ENCODE results near the gene DUS1L.

DNA sequence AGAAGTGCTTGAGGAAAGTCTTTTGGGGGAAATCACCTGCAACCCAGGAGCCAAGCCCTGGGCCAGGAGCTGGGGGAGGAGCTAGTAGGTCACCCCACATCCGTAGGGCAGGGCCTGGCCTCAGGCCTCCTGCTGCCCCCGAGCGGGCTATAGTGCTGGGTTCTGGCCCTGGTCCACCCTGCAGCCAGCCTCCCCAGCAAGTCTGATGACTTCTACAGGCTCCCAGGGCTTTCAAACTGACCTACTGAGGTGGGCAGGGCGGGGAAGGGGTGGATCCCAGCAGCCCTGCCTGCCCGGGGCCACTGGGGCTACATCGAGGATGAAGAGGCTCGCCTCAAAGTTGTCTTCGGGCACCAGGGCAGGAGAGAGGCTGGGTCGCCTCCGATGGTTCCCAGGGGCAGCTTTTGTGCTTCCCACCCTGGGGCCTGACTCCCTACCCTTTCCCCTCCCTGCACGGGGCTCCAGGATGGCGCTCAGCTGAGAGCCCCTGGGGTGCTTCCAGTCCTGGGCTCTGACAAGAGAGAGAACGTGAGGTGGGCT, 47.9 kb downstream of the DUS1L start:
- TF ChIP-seq, protein P1, sequence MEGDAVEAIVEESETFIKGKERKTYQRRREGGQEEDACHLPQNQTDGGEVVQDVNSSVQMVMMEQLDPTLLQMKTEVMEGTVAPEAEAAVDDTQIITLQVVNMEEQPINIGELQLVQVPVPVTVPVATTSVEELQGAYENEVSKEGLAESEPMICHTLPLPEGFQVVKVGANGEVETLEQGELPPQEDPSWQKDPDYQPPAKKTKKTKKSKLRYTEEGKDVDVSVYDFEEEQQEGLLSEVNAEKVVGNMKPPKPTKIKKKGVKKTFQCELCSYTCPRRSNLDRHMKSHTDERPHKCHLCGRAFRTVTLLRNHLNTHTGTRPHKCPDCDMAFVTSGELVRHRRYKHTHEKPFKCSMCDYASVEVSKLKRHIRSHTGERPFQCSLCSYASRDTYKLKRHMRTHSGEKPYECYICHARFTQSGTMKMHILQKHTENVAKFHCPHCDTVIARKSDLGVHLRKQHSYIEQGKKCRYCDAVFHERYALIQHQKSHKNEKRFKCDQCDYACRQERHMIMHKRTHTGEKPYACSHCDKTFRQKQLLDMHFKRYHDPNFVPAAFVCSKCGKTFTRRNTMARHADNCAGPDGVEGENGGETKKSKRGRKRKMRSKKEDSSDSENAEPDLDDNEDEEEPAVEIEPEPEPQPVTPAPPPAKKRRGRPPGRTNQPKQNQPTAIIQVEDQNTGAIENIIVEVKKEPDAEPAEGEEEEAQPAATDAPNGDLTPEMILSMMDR (IDR thresholded peaks at IDR 0.05; ENCODE audit: low read depth, low read length), result no peak
- TF ChIP-seq POLR2A (IDR thresholded peaks at IDR 0.05; ENCODE audit: extremely low read depth, insufficient read length) (no peak), MYC (IDR thresholded peaks at IDR 0.05; ENCODE audit: low read depth, low read length) (no peak)
- TF ChIP-seq, protein P2, sequence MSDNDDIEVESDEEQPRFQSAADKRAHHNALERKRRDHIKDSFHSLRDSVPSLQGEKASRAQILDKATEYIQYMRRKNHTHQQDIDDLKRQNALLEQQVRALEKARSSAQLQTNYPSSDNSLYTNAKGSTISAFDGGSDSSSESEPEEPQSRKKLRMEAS (IDR thresholded peaks at IDR 0.05; ENCODE audit: low read depth, low read length), result no peak
